Stimulated activated CD4-positive, alpha-beta T cell treated with anti-CD3 and anti-CD28 coated beads, Interleukin-2, amount 100 ng/mL, for 48 hours (primary cell): Measurements from ENCODE around the gene NSF.
"Not testable (repeated sequence)": the region's sequence is repeated elsewhere in the genome, so short reads cannot be mapped to it uniquely, and the experiment has no call there.

ENCODE experiments used
- DNase-seq, 2 donors: peaks; one replicate each; pipeline ENCODE4 v3.0.0-alpha.2; 2020

NSF gene

GRCh38 chr17:46759141-46759540 lies 168.7 kb downstream of the NSF start:
- DNase-seq: no peak

- DNase-seq: no peak
Measured at GRCh38 chr17:46763416-46763815, 172.9 kb downstream of the NSF start.

GRCh38 chr17:46764000-46764708 lies 173.7 kb downstream of the NSF start:
- DNase-seq: no peak

GRCh38 chr17:46764709-46765401 lies 174.4 kb downstream of the NSF start:
- DNase-seq: no peak

- no peak for DNase-seq
Measured at GRCh38 chr17:46765453-46765852, 175.0 kb downstream of the NSF start.

- DNase-seq: no peak
Measured at GRCh38 chr17:46766493-46767491, 176.3 kb downstream of the NSF start.

- DNase-seq: no peak
Measured at GRCh38 chr17:46768540-46768870, 178.0 kb downstream of the NSF start.

- DNase-seq: not testable (repeated sequence)
Measured at GRCh38 chr17:46768896-46769295, 178.4 kb downstream of the NSF start.

- DNase-seq: no peak
Measured at GRCh38 chr17:46769531-46770438, 179.3 kb downstream of the NSF start.

- DNase-seq: no peak
Measured at GRCh38 chr17:46770439-46770817, 180.0 kb downstream of the NSF start.

GRCh38 chr17:46770818-46771560 lies 180.5 kb downstream of the NSF start:
- DNase-seq: peak in 1 of 2 donors; percentile 11

GRCh38 chr17:46771561-46772474 lies 181.3 kb downstream of the NSF start:
- no peak for DNase-seq

GRCh38 chr17:46772475-46773220 lies 182.2 kb downstream of the NSF start:
- DNase-seq: no peak

GRCh38 chr17:46773221-46773605 lies 182.7 kb downstream of the NSF start:
- no peak for DNase-seq

GRCh38 chr17:46773676-46774075 lies 183.2 kb downstream of the NSF start:
- no peak for DNase-seq

GRCh38 chr17:46774108-46774737 lies 183.8 kb downstream of the NSF start:
- DNase-seq: no peak

GRCh38 chr17:46776298-46777005 lies 186.0 kb downstream of the NSF start:
- no peak for DNase-seq
